SKM-1 treated with dmso at 0.1 percent for 144 hours (cell line): ENCODE results near the gene CCDC54.
"Not testable (repeated sequence)": the region's sequence is repeated elsewhere in the genome, so short reads cannot be mapped to it uniquely, and the experiment has no call there.

Experiments used
- DNase-seq: peaks from one replicate; lab custom pipeline; 2025; ENCODE audit not compliant: unreplicated experiment; lab: John Stamatoyannopoulos, UW

Gene CCDC54

DNA sequence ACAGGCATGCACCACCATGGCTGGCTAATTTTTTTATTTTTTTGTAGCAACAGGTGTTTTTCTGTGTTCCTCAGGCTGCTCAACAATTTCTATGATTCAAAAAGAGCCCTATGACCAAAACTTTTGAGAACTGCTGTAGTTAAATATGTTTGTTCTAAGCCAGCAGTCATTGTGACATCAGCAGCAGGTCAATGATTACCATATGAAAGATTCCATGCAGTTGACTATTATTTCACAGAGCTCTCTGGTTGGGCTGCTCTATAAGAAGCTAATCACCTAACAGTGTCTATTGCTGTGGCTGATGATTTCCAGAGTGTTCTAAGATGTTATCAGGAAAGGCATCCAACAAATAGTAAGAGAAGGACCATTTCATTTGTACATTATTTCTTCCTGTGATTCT is at the start of gene CCDC54:
TSS of gene CCDC54 (plus strand) at position 289 of the 400 bp plus-strand sequence. CDS start 149 bp downstream, outside the sequence.
- DNase-seq: no peak

DNA sequence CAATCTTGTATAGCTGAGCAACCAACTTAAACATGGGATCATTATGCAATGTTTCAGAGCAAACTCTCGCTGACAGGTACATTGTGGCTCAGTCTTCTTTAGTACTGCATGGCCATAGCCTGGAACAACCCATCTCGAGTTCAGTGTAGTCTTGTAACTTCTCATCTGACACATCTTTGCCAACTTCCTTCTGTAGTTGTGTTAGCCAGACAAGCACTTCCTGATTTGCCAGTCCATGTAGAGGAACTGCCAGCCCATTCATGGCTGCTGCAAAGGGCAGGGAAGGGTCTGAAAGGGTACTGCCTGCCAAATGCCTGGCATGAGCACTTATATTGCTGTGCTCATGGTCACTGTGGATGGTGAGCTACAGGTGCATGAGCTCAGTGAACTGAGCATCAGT is 49.2 kb upstream of the CCDC54 start:
- DNase-seq: no peak

DNA sequence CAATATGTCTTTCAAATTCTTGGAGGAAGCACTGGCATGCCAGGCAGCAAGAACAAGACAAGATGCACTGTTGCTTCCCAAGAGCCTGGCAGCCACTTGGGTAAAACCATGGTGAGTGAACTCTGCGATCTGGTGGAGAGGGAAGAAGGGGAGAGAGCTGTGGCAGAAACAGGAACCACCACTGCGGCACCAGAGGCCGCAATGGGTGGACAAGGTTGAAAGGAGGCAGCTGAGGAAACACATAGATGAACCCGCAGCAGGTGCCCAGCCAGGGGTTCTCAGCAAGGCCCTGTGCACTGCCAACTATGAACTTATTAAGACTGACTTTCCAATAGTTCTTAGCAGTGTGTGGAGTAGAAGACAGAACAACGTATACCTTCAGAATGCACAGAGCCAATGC is 48.2 kb upstream of the CCDC54 start:
- no peak for DNase-seq

DNA sequence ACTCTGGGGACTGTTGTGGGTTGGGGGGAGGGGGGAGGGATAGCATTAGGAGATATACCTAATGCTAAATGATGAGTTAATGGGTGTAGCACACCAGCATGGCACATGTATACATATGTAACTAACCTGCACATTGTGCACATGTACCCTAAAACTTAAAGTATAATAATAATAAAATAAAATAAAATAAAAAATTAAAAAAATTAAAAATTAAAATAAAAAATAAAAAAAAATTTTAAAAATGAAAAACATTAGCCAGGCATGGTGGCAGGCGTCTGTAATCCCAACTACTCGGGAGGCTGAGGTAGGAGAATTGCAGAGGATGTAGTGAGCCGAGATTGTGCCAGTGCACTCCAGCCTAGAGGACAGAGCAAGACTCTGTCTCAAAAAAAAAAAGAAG is 37.5 kb upstream of the CCDC54 start:
- not testable (repeated sequence) for DNase-seq

DNA sequence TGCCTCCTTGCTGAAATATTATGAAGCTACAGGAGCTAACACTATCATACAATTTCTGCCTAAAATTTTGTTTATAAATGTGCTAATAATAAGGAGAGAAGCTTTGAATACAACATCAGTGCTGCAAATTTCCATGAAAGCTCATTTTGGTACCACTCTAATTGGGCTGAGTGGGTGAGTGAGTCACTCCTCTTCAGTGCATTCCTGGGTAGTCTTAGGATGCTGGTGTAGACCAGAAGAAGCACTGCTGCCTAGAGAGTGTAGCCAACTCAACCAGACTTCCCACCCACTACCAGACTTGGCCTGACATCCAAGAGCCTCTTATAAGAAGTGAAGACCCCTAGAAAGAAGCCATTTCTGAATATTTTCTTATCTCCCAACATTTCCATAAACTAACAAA is 32.5 kb upstream of the CCDC54 start:
- no peak for DNase-seq

DNA sequence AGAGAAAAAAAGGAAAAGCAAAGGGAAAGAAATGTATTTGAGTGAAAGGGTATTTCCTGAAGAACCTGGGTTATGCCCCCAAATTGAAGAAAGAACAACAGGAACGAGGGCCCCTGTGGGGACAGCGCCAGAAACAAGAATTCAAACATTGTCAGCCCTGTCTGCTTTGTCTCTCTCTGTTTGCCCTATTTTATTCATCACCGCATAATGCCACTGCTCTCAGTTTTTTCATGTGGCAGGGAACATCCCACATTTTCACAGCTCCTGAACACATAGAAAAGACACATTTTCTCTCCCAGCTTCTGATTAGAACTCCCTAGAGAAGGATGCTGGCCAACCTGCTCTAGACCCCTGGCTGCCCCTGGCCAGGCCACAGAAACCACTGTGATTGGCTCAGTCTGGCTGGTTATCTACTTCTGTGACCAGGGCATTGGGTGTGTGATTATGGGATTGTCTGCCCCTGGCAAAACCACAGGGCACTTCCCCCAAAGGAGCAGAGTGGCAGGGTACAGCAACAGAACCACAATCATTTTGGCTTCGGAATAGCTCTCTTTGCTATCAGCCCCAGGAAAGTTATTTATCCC is 31.3 kb upstream of the CCDC54 start:
- no peak for DNase-seq

DNA sequence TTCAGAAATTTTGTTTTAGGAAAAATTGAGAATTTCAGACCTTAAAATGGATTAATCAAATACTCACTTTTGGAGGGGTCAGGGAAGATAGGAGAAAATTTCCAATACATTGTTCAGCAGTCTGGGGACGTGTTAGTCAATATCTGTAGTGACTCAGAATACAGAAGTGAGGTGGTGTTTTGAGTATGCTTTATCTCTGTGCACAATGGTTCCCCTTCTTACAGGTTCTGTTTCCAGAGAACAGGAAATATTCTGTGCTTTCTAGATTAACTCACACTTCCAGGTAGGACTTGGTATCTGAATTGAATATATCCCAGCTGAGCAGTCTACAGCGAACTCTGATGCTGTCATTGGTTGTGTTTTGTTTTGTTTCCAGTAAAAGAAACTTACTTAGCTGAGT is 30.7 kb upstream of the CCDC54 start:
- peak; percentile 46 for DNase-seq

DNA sequence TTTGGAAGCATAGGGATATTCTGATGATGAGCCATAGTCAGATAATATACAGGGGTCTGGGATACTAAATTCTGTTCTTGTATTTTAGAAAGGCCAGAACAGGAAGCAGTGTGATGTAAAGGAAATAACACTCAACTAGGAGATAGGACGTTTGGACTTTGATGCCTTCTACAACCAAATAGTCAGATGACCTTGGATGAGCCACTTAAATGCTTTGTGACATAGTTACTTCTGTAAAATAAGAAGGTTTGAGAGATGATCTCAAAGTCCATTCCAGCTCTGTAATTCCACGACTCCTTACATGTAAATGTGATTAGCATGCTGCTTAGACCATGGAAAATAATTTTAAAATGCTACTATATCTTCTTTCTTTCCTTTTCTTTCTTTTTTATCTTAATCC is 29.5 kb upstream of the CCDC54 start:
- no peak for DNase-seq

DNA sequence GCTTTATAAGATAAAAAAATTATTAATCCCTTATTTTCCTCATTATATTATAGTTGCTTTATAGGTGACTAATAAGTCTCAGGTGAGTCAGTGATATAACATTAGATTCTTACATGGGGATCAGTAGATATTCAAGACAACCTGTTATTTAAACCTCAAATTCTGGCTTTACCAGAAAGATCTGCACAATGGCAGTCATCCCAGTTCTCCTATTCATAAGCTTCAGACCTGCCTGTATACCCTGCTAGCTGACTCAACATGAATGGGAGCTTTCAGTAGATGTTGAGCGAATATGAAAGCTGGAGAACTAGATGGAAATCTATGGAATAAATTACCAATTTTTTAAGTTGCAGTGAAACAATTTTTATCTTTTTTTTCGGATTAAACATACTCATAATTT is 20.5 kb upstream of the CCDC54 start:
- no peak for DNase-seq

DNA sequence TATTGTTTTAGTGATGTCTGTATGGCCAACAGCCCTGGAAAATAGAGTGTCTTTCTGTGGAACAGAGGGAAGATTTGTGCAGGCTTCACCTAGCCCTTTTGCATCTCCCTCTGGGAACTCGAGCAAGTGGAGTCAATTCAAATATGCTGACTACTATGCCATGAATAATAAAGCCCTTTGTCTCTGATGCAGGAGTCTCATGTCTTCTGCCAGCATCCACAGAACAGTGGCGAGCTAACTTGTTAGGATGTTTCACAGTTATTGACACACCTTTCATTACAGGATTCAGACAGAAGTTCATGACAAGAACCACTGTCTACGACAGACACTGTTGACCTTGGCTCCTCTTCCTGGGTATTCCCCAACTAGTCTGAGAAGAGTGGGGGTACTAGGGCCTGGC is 15.6 kb upstream of the CCDC54 start:
- DNase-seq: no peak

DNA sequence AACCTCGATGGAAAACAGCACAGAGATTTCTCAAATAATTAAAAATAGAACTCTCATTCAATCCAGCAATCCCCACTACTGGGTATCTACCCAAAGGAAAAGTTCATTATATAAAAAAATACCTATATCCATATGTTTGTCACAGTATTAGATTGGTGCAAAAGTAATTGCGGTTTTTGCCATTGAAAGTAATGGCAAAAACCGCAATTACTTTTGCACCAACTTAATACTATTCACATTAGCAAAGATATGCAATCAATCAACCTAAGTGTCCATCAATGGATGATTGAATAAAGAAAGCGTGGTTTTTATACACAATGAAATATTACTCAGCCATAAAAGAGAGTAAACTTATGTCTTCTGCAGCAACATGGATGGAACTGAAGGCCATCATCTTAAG is 12.2 kb upstream of the CCDC54 start:
- DNase-seq: no peak

DNA sequence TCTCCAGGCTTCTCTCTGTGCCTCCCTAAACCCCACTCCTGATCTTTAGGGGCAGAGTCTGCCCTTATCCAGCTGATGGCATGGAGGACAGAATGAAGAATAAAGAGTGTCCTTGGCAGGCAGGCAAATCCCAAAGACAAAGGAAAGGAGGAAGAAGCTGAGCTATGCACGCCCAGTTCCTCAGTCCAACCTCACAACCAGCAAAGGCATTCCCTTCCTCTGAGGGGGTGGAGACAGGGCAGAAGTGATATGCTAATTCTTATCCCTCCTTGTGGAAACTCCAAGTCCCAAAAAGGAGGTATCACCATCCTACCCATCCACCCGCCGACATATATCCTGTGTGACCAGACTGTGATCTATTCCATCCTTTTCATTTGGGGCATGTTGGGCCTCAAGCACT is 10.5 kb upstream of the CCDC54 start:
- no peak for DNase-seq

DNA sequence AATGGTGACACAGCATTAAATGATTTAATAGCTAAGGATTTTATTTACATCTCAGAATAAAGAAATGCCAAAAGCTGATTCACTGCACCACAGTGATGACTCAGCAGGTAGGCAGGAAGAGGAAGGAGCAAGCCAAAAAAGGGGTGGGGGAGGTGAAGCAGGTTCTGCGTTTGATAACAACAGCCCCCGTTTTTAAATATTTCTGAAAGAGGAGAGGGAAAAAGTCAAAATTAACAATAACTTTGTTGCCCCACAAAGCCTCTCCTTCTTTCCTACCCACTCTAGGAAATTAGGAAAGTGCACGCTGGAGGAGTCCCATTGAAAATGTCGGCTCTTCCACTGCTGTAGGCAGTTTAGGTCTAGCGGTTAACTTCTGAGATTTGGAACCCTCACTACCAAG is 9.9 kb upstream of the CCDC54 start:
- DNase-seq: no peak

DNA sequence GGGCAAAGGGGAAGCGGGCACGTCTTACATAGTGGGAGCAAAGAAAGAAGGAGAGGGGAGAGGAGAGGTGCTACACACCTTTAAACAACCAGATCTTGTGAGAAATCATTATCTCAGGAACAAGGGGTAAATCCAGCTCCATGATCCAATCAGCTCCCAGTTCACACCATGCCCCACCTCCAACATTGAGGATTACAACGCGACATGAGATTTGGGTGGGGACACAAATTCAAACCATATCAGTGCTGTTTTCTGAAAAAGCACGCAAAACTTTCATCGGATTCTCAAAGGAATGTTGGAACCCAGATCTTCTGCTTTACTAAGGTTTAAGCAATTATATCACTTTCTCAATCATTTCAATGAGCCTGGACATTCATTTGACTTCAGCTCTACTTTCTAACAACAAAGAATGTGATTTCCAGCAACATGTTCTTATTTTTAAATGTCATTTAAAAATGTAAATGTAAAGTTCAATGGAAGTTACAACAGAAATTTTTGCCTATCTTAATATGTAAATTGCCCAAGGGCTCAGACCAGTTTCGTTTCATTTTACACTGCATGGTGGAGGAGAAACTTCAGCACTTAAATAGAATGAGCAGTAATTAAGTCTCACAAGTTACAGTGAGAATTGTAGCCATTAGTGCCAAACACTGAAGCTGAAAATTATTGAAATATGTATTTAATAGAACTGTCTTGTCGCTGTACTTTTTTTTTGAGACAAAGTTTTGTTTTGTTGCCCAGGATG is 8.4 kb upstream of the CCDC54 start:
- no peak for DNase-seq

DNA sequence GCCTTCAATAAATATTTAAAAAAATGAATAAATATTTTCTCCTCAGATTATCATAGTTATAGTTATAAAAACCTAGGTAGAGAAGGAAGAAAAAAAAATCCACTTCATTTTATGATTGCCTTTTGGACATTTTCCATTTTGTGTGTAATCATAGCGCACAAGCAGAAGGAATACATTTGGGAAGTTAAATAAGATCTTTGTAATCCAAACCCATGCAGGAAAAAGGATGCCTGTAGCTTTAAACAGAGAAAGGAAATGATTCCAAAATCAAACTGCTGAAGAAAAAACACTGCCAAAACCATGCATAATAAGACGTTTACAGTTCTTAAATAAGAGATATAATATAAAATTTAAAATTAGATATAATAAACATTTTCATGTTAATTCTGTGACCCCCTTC is 7.4 kb upstream of the CCDC54 start:
- DNase-seq: no peak

DNA sequence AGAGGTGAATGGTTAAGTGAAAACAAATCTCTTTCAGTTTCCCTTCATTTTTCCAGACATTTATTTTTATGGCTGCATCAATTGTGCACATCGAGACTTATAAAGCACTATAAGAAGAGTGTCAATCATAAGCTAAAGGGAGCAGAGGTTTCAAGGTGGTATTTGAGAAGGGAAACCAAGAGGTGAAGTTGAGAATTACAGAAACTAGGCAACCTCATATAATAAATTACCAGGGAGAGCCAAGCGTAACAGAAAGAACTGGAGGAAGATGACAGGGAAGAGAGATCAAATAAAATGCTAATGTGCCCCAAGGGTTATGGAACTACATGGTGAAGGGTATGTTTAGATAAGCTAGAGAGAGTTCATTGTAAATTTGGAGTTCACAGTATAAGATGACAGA is 6.3 kb upstream of the CCDC54 start:
- DNase-seq: no peak

DNA sequence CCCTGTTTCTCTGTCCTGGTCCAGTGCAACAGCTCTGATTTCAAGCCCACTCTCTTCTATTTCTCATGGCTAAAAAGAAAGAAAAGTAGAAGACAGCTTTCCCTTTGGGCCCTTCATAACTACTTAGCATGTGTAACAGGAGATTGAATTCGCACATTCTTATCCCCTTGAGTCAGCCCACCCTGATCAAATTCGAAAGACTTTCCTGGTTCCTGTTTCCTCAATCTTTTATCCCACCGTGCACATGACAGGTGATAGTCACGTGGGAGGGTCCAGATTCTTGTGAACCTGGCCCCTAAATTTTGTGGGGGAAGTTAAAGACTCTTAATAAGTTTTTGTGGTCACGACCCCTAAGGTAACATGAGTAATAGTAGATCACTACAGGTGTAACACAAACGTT is 4.7 kb upstream of the CCDC54 start:
- no peak for DNase-seq

DNA sequence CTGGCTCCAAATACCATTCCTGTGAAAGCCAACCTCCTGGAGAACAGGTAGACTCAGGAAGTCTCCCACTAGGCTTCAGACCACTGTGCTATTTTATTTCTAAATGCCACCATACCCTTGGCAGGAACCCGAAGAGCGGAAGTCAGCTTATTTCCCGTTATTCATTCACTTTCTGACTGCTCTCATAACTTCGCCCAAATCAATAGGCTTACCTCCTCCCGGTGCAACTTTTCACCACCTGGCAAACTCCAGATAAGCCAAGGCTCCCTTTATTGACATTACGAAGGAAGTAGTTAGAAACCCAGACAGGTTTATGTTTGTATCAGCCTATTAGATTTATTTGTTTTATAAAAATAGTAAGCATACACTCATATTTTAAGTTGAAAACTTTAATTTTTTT is 3.3 kb upstream of the CCDC54 start:
- DNase-seq: no peak

DNA sequence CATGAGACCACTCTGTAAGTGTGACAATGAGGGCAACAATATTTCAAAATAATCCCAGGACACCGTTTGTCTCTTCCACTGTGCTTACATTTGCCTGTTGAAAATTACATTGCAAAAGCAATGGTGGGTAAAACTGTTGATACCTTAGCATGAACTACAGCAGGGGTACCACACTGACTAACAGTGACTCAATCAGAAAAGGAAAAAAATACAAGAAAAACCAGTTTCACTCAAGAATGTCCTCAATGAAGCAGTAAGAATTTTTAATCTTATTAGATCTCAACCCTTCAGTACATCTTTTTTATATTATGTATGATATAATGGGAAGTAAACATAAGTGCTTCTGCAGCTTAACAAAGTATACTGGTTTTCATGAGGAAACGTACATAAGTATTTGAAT is 1.6 kb upstream of the CCDC54 start:
- no peak for DNase-seq

DNA sequence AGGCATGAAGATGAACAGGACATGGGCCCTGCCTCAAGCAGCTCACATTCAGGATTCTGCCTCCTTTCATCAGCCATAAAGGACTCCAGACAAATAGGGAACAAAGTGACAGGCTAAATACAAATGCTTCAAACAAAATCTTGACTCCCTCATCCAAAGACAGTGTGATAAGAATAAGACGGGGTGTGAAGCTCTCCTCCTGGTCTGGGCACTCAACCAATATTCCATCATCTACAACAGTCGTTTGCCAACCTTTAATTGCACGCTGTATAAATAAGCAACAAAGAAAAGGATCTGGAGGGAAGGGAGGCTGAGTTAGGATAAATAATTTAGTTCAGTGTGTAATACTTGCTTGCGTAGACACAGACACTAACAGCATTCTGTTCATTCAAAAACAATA is 5.4 kb downstream of the CCDC54 start:
- no peak for DNase-seq

DNA sequence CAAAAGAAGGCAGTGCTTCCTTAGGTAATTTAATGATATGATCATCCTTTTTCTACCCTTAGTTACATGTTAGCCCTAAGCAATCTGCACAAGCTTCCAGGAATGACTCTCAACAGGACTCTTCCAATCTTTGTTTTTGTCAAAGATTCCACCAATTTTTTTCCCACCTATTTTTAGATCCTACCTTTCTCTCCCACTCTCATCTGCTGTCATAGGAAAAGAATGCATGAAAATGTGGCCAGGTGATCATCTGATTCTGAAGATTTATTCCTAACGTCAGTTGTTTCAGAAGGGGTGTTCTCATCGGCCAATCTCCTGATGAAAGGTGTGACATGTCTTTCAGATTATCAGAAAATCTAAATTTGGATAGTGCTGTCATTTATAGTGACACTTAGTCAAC is 7.2 kb downstream of the CCDC54 start:
- no peak for DNase-seq

DNA sequence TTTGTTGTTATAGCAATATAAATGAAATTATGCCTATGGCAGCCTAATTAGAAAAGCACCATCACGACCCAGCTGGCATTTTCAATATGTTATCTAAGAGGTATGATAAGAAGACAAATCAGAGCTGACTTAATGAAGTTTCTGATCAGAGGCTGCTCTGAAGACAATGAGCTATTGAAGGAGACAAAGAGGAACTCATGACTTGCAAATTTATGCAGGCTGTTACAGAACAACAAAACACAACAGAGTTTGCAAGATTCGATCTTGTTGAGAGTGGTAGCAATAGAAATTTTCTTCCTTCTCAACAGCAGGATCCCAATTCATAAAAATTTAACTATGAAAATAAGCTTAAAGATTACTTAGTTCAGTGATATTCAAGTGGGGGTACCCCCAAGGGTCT is 7.7 kb downstream of the CCDC54 start:
- no peak for DNase-seq

DNA sequence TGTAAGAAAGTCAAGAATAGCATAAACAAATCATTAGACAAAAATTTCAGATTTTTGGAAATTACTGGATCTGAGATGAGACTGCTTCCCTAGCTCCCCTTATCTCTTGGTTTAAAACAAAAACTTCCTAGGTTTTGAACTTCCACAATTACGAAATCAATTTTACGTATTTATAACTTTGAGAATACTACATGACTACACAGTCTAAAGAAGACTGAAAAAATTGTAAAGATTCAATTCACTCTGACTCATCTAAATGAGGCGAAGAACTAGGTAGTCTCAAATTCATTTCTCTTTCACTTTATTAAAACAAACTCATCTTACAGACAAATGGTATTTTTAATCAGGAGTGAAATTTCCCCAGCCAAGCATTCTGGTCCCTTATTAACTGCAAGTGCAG is 10.3 kb downstream of the CCDC54 start:
- DNase-seq: no peak
